NB4 (cell line): ENCODE data around the gene CALHM3.
"Not testable (repeated sequence)": the region's sequence is repeated elsewhere in the genome, so short reads cannot be mapped to it uniquely, and the experiment has no call there.

ENCODE experiments used
- DNase-seq: peaks from one replicate; pipeline ENCODE4 v3.0.0; 2010; ENCODE audit warnings: low read depth
- H3K4me3 ChIP-seq: one replicate; pipeline ENCODE4 v1.5.1; 2011; ENCODE audit warnings: mild to moderate bottlenecking, low read depth, low read length, moderate library complexity
- MYC ChIP-seq: IDR thresholded peaks from 2 replicates; pipeline ENCODE4 v1.6.1; 2011; ENCODE audit warnings: low read depth, low read length
- POLR2A ChIP-seq: IDR thresholded peaks from 2 replicates; pipeline ENCODE4 v1.6.1; 2011; ENCODE audit warnings: mild to moderate bottlenecking; ENCODE audit not compliant: insufficient read length; ENCODE audit errors: extremely low read depth
- TF ChIP-seq, protein P1 (sequence below): IDR thresholded peaks from one replicate; pipeline ENCODE4 v1.5.1; 2012; ENCODE audit warnings: low read depth, low read length
- TF ChIP-seq, protein P2 (sequence below): IDR thresholded peaks from 2 replicates; pipeline ENCODE4 v1.6.1; 2011; ENCODE audit warnings: low read depth, low read length

The CALHM3 gene, protein sequence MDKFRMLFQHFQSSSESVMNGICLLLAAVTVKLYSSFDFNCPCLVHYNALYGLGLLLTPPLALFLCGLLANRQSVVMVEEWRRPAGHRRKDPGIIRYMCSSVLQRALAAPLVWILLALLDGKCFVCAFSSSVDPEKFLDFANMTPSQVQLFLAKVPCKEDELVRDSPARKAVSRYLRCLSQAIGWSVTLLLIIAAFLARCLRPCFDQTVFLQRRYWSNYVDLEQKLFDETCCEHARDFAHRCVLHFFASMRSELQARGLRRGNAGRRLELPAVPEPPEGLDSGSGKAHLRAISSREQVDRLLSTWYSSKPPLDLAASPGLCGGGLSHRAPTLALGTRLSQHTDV

DNA sequence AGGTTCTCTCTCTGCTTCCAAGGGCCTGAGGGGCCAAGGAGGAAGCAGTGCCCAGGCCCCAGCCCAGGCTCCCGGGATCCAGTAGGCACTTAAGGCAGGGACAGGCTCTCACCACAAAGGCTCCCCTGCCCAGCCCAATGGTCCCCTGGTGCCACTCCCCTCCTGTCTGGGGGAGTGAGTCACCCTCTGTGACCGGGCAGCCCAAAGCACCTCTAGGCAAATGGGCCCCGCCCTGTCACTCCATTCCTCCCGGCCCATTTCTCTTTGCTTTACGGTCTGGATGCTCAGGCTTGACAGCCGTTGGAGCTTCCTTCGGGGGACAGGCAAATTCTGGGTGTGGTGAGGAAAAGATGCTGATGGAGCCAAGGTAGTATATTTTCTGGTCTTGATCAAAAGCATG is at the start of gene CALHM3:
CALHM3 (minus strand) TSS at position 106 of the 400 bp plus-strand sequence. CDS start 208 bp downstream, outside the sequence.
- TF ChIP-seq POLR2A (no peak), MYC (no peak)
- TF ChIP-seq, protein P1, sequence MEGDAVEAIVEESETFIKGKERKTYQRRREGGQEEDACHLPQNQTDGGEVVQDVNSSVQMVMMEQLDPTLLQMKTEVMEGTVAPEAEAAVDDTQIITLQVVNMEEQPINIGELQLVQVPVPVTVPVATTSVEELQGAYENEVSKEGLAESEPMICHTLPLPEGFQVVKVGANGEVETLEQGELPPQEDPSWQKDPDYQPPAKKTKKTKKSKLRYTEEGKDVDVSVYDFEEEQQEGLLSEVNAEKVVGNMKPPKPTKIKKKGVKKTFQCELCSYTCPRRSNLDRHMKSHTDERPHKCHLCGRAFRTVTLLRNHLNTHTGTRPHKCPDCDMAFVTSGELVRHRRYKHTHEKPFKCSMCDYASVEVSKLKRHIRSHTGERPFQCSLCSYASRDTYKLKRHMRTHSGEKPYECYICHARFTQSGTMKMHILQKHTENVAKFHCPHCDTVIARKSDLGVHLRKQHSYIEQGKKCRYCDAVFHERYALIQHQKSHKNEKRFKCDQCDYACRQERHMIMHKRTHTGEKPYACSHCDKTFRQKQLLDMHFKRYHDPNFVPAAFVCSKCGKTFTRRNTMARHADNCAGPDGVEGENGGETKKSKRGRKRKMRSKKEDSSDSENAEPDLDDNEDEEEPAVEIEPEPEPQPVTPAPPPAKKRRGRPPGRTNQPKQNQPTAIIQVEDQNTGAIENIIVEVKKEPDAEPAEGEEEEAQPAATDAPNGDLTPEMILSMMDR, result no peak
- TF ChIP-seq, protein P2, sequence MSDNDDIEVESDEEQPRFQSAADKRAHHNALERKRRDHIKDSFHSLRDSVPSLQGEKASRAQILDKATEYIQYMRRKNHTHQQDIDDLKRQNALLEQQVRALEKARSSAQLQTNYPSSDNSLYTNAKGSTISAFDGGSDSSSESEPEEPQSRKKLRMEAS, result no peak
- no peak within 1 kb of the TSS for H3K4me3 ChIP-seq
- peak; percentile 65 for DNase-seq

DNA sequence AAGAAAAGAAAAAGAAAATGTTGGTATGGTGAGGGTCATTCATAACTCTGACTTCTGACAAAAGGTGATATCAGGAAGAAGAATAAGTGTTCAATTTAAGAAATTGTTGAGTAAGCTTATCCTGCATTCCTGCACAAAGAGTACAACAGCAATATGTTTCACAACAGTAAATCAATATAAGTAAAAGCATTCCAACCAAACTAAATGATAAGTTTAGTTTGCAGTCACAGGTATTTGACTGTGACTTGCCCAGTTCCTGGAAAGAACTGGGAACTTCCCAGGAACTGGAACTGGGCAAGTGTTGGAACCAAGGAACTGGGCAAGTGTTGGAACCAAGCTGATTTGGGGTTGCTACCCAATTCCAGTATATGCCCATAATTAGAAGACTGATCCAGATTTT is 49.5 kb upstream of the CALHM3 start:
- TF ChIP-seq POLR2A (no peak), MYC (no peak)
- TF ChIP-seq, protein P1, result no peak
- TF ChIP-seq, protein P2, result no peak
- DNase-seq, result no peak
- H3K4me3 ChIP-seq, result no peak overlapping the region

DNA sequence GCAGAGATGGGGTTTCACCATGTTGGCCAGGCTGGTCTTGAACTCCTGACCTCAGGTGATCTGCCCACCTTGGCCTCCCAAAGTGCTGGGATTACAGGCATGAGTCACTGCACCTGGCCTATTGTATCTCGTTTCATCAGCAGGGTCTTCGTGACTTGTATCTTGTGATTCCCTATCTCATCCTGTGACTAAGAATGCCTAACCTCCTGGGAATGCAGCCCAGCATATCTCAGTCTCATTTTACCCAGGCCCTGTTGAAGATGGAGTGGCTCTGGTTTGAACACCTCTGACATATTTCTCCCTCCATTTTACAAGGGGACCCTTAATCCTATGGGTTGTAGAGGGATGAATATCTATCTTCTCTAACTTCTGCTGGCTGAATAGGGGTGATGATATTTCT is 48.4 kb upstream of the CALHM3 start:
- not testable (repeated sequence) for DNase-seq, H3K4me3 ChIP-seq

DNA sequence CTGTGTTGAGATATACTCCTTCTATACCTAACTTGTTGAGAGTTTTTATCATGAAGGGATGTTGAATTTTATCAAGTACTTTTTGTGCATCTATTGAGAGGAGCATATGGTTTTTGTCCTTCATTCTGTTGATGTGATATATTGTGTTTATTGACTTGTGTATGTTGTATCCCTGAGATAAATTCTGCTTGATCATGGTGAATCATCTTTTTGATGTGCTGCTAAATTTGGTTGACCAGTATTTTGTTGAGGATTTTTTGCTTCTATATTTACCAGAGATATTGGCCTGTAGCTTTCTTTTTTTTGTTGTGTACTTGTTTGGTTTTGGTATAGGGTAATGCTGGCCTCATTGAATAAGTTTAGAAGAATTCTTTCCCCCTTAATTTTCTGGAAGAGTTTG is 46.9 kb upstream of the CALHM3 start:
- TF ChIP-seq POLR2A, result no peak
- TF ChIP-seq, protein P1, result no peak
- TF ChIP-seq MYC, result no peak
- TF ChIP-seq, protein P2, result no peak
- H3K4me3 ChIP-seq, result no peak overlapping the region

DNA sequence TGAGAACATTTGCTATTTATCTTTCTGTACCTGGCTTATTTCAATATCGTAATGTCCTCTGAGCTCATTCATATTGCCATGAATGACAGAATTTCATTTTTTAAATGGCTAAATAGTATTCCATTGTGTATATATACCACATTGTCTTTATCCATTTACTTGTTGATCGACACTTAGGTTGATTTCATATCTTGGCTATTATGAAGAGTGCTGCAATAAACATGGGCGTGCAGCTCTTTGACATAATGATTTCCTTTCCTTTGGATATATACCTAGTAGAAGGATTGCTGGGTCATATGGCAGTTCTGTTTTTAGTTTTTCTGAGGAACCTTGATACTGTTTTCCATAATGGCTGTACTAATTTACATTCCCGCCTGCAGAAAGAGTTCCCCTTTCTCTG is 44.6 kb upstream of the CALHM3 start:
- TF ChIP-seq MYC (no peak), POLR2A (no peak)
- TF ChIP-seq, protein P1, result no peak
- TF ChIP-seq, protein P2, result no peak
- H3K4me3 ChIP-seq, result no peak overlapping the region
- DNase-seq, result no peak

More for the DNA sequence above, 46.9 kb upstream of the CALHM3 start:
- DNase-seq, result no peak

DNA sequence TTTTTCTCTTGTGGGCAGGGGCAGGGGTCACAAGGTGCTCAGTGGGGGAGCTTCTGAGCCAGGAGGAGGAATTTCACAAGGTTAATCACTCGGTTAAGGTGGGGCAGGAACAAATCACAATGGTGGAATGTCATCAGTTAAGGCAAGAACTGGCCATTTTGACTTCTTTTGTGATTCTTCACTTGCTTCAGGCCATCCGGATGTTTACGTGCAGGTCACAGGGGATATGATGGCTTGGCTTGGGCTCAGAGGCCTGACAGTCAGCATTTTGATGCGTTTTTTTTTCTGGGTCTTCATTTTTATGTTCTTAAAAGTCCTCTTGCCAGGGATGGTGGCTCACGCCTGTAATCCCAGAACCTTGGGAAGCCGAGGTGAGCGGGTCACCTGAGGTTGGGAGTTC is 43.0 kb upstream of the CALHM3 start:
- not testable (repeated sequence) for DNase-seq, H3K4me3 ChIP-seq

DNA sequence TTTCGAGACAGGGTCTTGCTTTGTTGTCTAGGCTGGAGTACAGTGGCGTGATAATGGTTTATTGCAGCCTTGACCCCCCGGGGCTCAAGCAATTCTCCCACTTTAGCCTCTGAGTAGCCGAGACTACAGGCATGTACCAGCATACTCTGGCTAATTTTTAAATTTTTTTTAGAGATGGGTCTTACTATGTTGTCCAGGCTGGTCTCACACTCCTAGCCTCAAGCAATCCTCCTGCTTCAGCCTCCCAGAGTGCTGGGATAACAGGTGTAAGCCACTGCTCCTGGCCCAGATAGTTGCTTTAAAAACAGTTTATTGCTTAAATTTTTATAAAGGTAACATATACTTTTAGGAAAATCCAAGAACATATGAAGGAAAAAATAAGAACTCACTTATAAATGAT is 40.8 kb upstream of the CALHM3 start:
- TF ChIP-seq, protein P2, result no peak
- TF ChIP-seq POLR2A (no peak), MYC (no peak)
- TF ChIP-seq, protein P1, result no peak
- H3K4me3 ChIP-seq, result no peak overlapping the region
- no peak for DNase-seq
